Measurements from ENCODE around the gene GPAT2.
A peak's percentile ranks its signal among the peaks of the same experiment; 100 is the strongest.
"Not testable (repeated sequence)": the region's sequence is repeated elsewhere in the genome, so short reads cannot be mapped to it uniquely, and the experiment has no call there.

GPAT2 gene

GRCh38 chr2:96034792-96035191 lies at the start of gene GPAT2:
Gene GPAT2 (minus strand): TSS chr2:96034916. CDS start chr2:96032359, 2,557 bp downstream.
- H3K9me3 Mint-ChIP-seq, H3K27ac Mint-ChIP-seq, DNase-seq, H3K4me1 Mint-ChIP-seq, H3K4me3 Mint-ChIP-seq, H3K27me3 Mint-ChIP-seq, H3K36me3 Mint-ChIP-seq: not testable (repeated sequence)
- peak; percentile 49 to 55 for ATAC-seq (replicated peaks)

DNA sequence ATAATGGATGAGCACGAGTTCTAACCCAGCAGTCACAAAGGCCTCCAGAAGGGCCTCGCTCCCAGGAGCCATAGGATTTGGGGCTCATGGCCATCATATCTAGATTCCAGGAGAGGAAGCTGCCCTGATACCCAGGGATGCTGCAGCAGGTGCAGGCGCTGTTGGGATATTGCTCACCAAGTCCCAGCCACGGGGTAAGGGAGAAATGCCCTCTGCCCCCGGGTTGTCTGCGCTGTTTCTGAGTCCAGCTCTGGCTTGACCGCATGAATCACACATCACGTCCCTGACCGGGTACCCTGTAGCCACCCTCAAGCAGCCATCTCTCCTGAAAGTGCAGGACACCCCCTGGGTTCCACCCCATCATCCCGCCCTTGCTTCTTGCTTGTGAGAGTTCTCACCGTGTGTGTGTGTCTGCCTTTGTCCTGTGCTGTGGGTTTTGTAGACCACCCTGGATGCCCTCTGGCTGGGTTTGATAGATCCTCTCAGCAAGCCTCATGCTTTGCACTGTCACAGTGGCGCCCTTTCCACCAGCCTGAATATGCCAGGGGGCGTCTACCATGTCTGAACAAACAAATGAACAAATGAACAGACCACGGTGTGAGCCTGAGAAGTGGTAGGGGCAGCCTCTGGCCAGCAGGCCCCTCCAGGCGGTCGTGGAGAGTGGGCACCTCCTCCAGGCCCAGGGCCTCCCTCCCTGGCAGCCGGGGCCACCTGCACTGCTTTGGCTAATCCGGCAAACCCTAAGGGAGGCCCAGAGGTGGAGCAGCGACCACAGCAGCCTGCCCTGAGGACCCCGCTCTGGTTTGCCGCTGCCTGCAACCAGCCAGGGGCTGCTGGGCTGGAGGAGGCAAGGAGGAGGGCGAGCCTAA lies 49.5 kb upstream of the GPAT2 start:
- H3K36me3 Mint-ChIP-seq: no peaks in the 10 kb centered on the region
- ATAC-seq (replicated peaks) (no peak), DNase-seq (no peak)
- no peak overlapping the region for H3K4me3 Mint-ChIP-seq
- no peaks in the 10 kb centered on the region for H3K4me1 Mint-ChIP-seq
- no peak overlapping the region for H3K27ac Mint-ChIP-seq
- peaks cover 12 to 36% of the 10 kb centered on the region in 2 donors for H3K27me3 Mint-ChIP-seq
- H3K9me3 Mint-ChIP-seq: peaks cover 0 to 2% of the 10 kb centered on the region in 2 donors

DNA sequence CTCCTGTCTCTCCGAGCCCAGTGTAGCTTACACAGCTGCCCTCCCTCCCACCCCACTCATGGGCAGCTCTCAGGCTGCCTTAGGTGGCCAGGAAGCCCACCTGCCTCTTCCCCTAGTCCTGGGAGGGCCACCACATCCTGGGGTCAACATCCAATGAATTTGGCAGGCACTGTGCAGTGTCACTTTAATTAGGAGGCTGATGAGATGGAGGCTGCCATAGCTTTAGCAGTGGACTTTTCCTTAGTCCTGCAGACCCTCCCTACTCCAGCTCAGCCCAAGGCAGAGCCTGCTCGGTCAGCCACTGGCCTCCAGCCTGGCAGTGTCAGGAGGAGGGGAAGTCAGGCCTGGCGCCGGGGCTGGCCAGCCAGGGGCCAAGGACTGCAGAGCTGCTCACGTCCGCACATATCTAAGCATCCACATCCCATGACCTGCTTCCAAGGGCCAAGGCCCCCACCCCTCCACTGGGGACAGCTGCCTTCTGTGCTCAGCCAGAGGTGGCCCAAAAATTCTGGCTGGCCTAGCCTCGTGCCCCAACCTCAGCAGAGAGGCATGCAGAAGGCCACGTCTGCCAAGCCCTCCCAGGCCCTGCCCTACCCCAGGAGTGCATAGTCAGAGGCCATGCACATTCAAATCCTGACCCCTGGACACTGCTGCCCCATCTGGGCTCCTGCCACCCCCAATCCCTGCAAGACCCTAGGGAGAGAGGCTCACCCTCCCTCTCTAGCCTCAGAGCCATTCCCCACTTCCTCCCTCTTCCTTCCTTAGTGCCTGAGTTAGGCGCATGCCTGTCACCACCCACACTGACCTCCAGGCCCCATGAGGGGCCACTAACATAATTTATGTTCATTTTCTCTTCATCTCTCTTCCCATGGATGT lies 48.6 kb upstream of the GPAT2 start:
- ATAC-seq (replicated peaks) (no peak), DNase-seq (no peak)
- peaks cover 12 to 41% of the 10 kb centered on the region in 2 donors for H3K27me3 Mint-ChIP-seq
- H3K36me3 Mint-ChIP-seq: no peaks in the 10 kb centered on the region
- H3K4me1 Mint-ChIP-seq: no peaks in the 10 kb centered on the region
- no peak overlapping the region for H3K27ac Mint-ChIP-seq
- H3K4me3 Mint-ChIP-seq: no peak overlapping the region
- peaks cover 0 to 2% of the 10 kb centered on the region in 2 donors for H3K9me3 Mint-ChIP-seq

- Mint-ChIP-seq H3K4me3 (no peak overlapping the region), H3K27ac (no peak overlapping the region), H3K27me3 (peaks cover 12 to 41% of the 10 kb centered on the region in 2 donors), H3K4me1 (no peaks in the 10 kb centered on the region), H3K9me3 (peaks cover 0 to 2% of the 10 kb centered on the region in 2 donors), H3K36me3 (no peaks in the 10 kb centered on the region)
- ATAC-seq (replicated peaks) (no peak), DNase-seq (no peak)
These were observed 47.7 kb upstream of the GPAT2 start for GRCh38 chr2:96082211-96083063.

- ATAC-seq (replicated peaks) (no peak), DNase-seq (no peak)
- no peaks in the 10 kb centered on the region for H3K4me1 Mint-ChIP-seq
- H3K27me3 Mint-ChIP-seq: peaks cover 12 to 42% of the 10 kb centered on the region in 2 donors
- no peak overlapping the region for H3K27ac Mint-ChIP-seq
- H3K9me3 Mint-ChIP-seq: peaks cover 2 to 7% of the 10 kb centered on the region in 2 donors
- H3K4me3 Mint-ChIP-seq: no peak overlapping the region
- no peaks in the 10 kb centered on the region for H3K36me3 Mint-ChIP-seq
These were observed 46.3 kb upstream of the GPAT2 start for GRCh38 chr2:96081042-96081441.

DNA sequence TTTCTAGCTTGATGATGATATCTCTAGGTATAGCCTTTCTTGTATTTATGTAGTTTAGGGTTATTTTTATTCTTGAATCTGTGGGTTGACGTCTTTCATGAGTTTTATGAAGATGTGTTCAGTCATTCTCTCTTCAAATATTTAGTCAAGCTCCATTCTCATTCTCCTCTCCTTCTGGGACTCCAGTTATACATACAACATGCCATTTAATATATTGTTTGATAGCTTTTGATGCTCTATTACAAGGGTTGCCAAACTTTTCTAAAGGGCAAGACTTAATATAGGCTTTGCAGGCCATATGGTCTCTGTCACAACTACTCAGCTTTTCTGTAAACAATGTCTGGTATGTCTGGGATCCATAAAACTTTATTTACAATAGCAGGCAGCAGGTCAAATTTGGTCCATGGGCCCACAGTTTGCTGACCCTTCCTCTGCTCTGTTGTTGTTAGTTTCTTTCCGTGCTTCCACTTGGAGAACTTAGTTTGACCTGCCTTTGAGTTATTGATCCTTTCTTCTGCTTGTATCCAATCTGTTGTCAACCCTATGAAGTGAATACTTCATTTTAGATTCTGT lies 40.6 kb upstream of the GPAT2 start:
- Mint-ChIP-seq H3K36me3 (peaks cover 0 to 2% of the 10 kb centered on the region in 2 donors), H3K9me3 (peaks cover 11 to 16% of the 10 kb centered on the region in 2 donors), H3K4me1 (no peaks in the 10 kb centered on the region), H3K27ac (no peak overlapping the region), H3K27me3 (peaks cover 8 to 37% of the 10 kb centered on the region in 2 donors), H3K4me3 (no peak overlapping the region)
- ATAC-seq (replicated peaks) (no peak), DNase-seq (no peak)

GRCh38 chr2:96074156-96074555 lies 39.4 kb upstream of the GPAT2 start:
- no peak for DNase-seq
- no peaks in the 10 kb centered on the region for H3K4me1 Mint-ChIP-seq
- peaks cover 8 to 26% of the 10 kb centered on the region in 2 donors for H3K27me3 Mint-ChIP-seq
- H3K27ac Mint-ChIP-seq: no peak overlapping the region
- H3K4me3 Mint-ChIP-seq: no peak overlapping the region
- H3K36me3 Mint-ChIP-seq: peaks cover 0 to 2% of the 10 kb centered on the region in 2 donors
- no peak for ATAC-seq (replicated peaks)
- peaks cover 11 to 16% of the 10 kb centered on the region in 2 donors for H3K9me3 Mint-ChIP-seq

DNA sequence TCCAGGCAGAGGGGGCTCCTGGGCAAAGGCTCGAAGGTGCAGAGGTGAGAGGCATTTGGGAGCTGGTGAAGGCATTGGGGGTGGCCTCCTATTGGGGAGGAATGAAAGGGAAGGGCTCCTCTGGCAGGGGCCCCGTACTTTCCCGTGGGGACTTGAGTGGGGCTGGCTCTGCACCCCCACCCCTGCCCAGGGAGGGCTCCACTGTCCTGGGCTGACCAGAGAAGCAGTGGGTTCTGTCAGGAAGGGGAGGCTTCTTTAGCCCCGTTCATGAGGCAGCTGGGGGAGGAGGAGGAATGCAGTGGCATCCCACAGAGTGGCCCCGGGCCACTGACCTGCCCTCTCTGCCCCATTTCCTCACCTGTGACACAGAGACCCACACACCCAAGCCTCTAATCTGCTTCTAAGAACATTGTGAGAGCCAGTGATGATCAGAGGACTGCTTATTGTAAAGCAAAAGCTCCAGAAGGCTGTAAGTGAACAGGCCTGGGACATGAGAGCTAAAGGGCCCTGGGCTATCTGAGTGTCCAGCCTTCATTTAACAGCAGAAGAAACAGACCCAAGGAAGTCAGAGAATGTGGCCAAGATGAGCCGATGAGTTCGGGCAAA lies 38.6 kb upstream of the GPAT2 start:
- DNase-seq (no peak), ATAC-seq (replicated peaks) (no peak)
- H3K4me3 Mint-ChIP-seq: no peak overlapping the region
- peaks cover 0 to 2% of the 10 kb centered on the region in 2 donors for H3K36me3 Mint-ChIP-seq
- H3K4me1 Mint-ChIP-seq: no peaks in the 10 kb centered on the region
- H3K27ac Mint-ChIP-seq: no peak overlapping the region
- peaks cover 11 to 16% of the 10 kb centered on the region in 2 donors for H3K9me3 Mint-ChIP-seq
- H3K27me3 Mint-ChIP-seq: peaks cover 8 to 22% of the 10 kb centered on the region in 2 donors

DNA sequence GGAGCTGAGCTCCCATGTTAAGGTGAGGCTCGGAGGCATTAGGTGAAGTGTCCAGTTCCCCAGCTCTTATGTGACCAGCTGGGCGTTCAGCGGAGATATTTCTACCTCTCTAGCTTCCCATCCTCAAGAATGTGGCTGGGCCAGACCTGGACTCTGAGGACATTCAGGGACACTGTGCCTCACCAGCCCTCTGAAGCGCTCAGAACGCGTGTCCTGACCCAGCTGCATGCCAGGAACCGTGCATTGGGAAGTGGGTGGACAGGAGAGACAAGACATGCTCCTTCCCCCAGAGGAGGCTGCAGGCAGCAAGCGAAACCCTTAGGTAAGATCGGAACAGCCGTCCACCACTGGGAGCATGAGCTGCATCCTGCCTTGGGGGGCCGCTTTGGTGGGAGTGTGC lies 38.0 kb upstream of the GPAT2 start:
- Mint-ChIP-seq H3K27ac (no peak overlapping the region), H3K36me3 (peaks cover 0 to 2% of the 10 kb centered on the region in 2 donors), H3K9me3 (peaks cover 11 to 16% of the 10 kb centered on the region in 2 donors), H3K4me1 (no peaks in the 10 kb centered on the region), H3K27me3 (peaks cover 8 to 22% of the 10 kb centered on the region in 2 donors), H3K4me3 (no peak overlapping the region)
- DNase-seq: no peak
- no peak for ATAC-seq (replicated peaks)

DNA sequence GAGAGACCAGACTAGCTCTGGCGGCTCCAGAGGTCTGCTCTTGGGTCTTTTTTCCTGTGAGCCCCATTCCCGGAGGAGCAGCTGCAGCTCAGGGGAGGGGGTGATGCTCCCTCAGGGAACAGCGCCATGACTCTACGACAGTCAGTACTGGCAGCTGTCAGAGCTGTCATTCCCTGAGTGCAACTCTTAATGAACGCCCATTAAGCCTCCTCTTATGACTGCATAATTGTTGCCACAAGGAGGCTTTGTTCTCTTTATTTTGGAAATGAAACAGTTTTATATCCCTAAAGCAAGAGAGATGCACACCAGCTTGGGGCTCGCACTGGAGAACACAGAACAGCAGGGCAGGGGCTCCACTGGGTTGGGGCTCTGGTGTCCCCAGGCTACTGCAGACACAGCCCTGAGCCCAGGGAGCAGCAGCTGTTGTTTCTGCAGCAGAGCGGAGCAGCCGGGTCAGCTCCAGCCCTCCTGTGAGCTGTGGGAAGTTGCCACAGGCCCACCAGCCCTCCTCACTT lies 37.3 kb upstream of the GPAT2 start:
- not testable (repeated sequence) for H3K4me1 Mint-ChIP-seq; H3K27ac Mint-ChIP-seq; DNase-seq; H3K4me3 Mint-ChIP-seq; H3K36me3 Mint-ChIP-seq; ATAC-seq (replicated peaks)
- Mint-ChIP-seq H3K9me3 (peaks cover 11 to 16% of the 10 kb centered on the region in 2 donors), H3K27me3 (peaks cover 8 to 22% of the 10 kb centered on the region in 2 donors)

DNA sequence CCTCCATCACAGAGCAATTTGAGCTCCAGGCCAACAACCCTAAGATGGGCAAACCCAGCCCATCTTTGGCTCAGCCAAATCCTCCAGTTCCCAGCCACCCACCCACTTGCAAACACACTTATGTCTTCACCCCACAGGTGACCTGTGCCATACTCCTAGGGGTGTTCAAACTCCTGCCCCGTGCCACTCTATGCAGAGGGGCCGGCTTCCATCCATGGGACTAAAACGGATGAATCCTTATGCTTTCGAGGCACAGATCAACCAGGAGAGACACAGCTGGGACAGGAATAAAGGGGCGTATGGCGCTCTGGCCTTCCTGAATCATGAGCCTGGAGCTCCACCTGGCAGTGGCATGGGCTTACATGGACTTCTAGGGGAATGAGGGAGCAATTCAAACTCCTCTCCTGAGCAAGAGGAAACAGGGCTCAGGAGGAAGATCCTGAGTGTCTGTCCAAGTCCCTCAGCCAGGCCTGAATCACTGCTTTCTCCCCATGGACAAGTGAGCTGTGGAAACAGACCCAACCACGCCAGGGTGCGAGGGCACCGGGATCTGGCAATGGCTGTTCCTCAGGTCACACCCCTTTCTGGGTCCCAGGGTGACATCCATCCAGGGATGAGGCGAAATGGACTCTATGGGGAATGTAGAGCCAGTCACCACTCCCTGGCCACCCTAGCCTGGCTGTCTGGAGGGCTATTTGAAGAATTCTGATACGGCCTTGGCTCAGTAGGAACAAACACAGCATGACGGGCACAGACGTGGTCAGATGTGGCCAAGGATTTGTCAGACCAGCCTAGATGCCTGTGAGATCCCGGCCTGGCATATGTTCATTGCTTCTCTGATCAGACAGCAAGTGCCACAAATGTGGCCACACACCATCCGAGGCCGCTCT lies 36.6 kb upstream of the GPAT2 start:
- H3K4me3 Mint-ChIP-seq; H3K27ac Mint-ChIP-seq; DNase-seq; ATAC-seq (replicated peaks); H3K36me3 Mint-ChIP-seq; H3K4me1 Mint-ChIP-seq: not testable (repeated sequence)
- Mint-ChIP-seq H3K9me3 (peaks cover 8 to 16% of the 10 kb centered on the region in 2 donors), H3K27me3 (peaks cover 8 to 22% of the 10 kb centered on the region in 2 donors)

DNA sequence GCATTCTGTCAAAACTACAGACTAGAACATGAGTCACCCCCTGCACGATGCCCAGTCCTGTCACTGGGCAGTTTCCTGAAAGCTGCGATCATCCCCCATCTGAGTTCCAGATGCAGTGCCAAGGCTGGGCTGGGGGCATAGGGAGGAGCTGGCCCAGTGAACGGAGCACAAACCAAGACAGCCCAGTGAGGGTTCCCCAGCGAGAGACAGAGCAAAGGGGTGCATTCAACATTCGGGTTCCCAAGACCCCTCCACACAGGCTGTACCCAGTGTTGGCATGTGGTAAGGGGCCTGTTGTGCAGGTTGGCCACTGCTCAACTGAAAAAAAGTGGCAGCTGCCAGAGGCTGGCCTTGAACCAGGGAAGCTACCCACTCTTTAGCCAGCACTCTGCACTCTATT lies 35.6 kb upstream of the GPAT2 start:
- H3K27me3 Mint-ChIP-seq: peaks cover 8 to 14% of the 10 kb centered on the region in 2 donors

More for the DNA sequence above, 35.6 kb upstream of the GPAT2 start:
- not testable (repeated sequence) for H3K4me3 Mint-ChIP-seq; H3K36me3 Mint-ChIP-seq; H3K4me1 Mint-ChIP-seq; ATAC-seq (replicated peaks); DNase-seq; H3K27ac Mint-ChIP-seq; H3K9me3 Mint-ChIP-seq
